ENCODE data around the gene QRFP. TPM values are rescaled to one million over a fixed set of nuclear protein-coding genes. Genes with fewer than 3 reads are reported as not detected.
A peak's percentile ranks its signal among the peaks of the same experiment; 100 is the strongest.

QRFP gene, protein sequence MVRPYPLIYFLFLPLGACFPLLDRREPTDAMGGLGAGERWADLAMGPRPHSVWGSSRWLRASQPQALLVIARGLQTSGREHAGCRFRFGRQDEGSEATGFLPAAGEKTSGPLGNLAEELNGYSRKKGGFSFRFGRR
- total RNA-seq = not detected

DNA sequence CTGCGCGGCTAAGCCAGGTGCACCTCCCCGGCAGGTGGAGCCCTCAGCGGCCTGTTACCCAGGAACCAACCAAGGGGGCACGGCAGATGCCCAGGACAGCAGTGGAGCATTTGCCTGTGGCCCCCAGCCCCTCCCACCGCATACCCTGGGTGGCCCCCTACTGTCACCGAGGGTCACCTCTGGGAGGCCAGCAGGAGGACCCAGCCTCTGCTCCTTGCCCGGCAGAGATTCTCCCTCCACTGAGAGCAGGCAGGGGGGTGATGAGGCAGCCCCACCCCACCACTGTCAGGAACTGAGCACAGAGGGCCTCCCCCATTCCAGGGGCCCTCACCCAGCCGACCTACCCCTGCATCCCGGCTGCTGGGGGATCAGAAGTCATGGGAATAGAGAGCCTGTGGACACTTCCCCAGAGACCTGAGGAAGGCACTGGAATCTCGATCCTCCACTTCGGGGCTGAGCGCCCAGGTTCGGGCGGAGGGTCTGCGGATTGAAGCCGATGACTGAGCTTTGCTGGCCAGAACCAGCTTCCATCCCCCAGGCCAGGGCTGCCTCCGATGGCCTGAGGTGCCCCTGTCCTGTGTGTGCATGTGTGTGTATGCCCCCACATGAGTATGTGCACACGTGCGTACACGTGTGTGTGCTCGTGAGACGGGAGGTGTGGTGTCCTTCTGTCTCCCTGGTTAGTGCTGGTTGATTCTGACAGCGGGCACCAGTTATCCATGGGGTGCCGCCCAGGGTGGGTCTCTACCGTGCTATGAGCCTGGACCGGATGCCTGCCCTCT lies at the start of gene QRFP:
Gene QRFP, minus strand, starts transcription at position 580 of the 782 bp plus-strand sequence. CDS start 2,974 bp downstream, outside the sequence.
- Mint-ChIP-seq H3K4me3 (no peak within 1 kb of the TSS), H3K36me3 (ENCODE audit: insufficient read depth) (no peaks in the 10 kb centered on the region), H3K9me3 (no peaks in the 10 kb centered on the region), H3K27me3 (ENCODE audit: low read depth) (peaks cover 3% of the 10 kb centered on the region), H3K4me1 (ENCODE audit: low read depth) (no peaks in the 10 kb centered on the region)
- DNase-seq = no peak
- no peak for ATAC-seq

DNA sequence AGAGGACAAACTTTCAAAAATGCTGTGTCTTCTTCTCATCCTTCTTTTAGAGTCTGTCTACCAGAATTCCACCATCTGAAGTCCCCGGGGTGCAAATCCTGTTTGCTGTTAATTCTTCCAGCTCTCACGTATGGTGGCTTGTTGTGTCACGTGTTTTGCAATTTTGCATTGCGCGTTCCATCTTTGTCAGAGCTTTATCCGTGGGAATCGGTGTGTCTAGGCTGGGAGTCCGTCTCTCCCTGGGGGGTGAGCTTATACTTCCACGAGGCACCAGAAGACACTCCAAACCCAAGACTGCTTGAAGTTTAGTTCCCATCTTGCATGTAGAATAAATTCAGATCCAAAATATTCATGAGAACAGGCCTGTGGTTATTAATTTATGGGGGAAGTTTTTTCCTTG lies 48.6 kb upstream of the QRFP start:
- Mint-ChIP-seq H3K9me3 (no peaks in the 10 kb centered on the region), H3K36me3 (ENCODE audit: insufficient read depth) (no peaks in the 10 kb centered on the region), H3K4me3 (no peak overlapping the region), H3K27me3 (ENCODE audit: low read depth) (peaks cover 67% of the 10 kb centered on the region), H3K4me1 (ENCODE audit: low read depth) (peaks cover 5% of the 10 kb centered on the region)
- no peak for ATAC-seq
- no peak for DNase-seq

DNA sequence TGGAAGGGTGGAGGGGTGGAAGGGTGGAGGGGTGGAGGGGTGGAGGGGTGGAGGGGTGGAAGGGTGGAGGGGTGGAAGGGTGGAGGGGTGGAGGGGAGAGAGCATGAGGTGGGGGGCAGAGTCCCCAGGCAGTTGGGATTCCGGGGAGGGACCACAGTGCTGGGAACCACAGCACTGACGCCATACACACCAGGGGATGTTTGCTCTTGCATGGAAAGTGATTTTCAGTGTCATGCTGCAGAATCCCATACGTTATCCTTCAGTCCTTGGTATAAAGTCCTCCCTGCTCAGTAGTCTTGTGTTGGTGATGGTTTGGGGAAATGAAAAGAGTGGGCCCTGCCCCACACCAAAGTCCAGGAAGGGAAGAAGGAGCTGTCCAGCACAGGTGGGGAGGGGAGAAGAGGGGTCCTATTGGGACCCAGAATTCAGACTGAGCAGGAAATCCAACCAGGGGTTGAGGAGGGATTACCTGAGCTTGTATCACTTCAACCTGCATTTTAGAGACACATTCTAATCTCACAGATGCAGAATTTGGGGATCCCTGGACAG lies 48.0 kb upstream of the QRFP start:
- no peaks in the 10 kb centered on the region for H3K36me3 Mint-ChIP-seq (ENCODE audit: insufficient read depth)
- no peak for ATAC-seq
- H3K4me3 Mint-ChIP-seq = no peak overlapping the region
- H3K4me1 Mint-ChIP-seq (ENCODE audit: low read depth) = peaks cover 5% of the 10 kb centered on the region
- peaks cover 64% of the 10 kb centered on the region for H3K27me3 Mint-ChIP-seq (ENCODE audit: low read depth)
- no peaks in the 10 kb centered on the region for H3K9me3 Mint-ChIP-seq
- DNase-seq = no peak

DNA sequence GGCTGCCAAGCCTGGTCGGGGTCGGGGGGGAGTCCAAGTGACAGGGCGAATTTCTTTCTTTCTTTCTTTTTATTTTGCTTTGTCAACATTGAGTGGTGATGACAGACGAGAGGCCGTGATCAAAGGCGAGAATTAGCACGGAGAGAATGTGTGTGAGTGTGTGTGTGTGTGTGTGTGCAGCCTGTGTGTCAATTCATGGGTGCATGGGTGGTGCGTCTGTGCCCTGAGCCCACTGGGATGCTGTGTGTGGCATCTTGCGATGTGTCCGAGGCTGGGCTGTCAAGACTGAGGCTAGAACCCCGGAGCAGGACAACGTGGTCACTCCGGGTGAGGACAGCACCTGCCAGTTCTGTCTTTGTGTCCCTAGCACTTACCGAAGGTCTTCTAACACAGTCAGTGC lies 47.2 kb upstream of the QRFP start:
- no peak for ATAC-seq
- Mint-ChIP-seq H3K4me3 (no peak overlapping the region), H3K4me1 (ENCODE audit: low read depth) (peaks cover 6% of the 10 kb centered on the region), H3K27me3 (ENCODE audit: low read depth) (peaks cover 59% of the 10 kb centered on the region), H3K36me3 (ENCODE audit: insufficient read depth) (no peaks in the 10 kb centered on the region), H3K9me3 (no peaks in the 10 kb centered on the region)
- DNase-seq = no peak

DNA sequence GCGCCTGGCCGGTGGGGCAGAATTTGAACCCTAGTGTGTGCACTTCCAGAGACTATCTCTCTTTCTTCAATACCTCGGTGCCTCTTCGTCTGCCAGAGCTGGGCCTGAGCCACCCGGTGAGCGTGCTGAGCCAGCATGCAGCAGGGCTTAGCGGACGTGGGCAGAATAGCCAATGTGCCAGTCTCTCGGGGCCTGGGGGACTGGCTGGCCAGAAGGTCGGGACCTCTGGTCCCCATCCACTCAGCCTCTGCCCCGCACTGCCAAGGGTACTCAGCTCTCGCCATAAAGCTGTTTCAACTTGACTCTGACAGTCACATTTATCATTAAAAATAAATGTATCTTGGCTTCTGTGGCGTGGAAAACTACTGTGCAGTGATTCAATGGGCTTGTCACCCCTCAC lies 46.6 kb upstream of the QRFP start:
- H3K36me3 Mint-ChIP-seq (ENCODE audit: insufficient read depth) = no peaks in the 10 kb centered on the region
- H3K4me3 Mint-ChIP-seq = no peak overlapping the region
- H3K4me1 Mint-ChIP-seq (ENCODE audit: low read depth) = peaks cover 7% of the 10 kb centered on the region
- DNase-seq (no peak), ATAC-seq (no peak)
- H3K9me3 Mint-ChIP-seq = no peaks in the 10 kb centered on the region
- peaks cover 56% of the 10 kb centered on the region for H3K27me3 Mint-ChIP-seq (ENCODE audit: low read depth)

DNA sequence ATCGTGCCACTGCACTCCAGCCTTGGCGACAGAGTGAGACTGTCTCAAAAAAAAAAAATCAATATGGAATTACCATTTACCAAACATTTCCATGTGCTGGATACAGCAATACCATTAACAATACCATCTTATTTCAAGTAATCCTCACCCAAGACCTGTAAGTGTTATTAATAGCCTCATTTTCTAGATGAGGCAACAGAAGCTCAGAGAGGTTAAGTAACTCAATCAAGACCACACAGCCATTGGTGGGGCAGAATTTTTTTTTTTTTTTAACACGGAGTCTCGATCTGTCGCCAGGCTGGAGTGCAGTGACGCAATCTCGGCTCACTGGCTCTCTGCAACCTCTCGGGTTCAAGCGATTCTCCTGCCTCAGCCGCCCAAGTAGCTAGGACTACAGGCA lies 46.1 kb upstream of the QRFP start:
- H3K4me1 Mint-ChIP-seq (ENCODE audit: low read depth) = peaks cover 10% of the 10 kb centered on the region
- H3K36me3 Mint-ChIP-seq (ENCODE audit: insufficient read depth) = no peaks in the 10 kb centered on the region
- no peak overlapping the region for H3K4me3 Mint-ChIP-seq
- ATAC-seq = no peak
- no peak for DNase-seq
- peaks cover 54% of the 10 kb centered on the region for H3K27me3 Mint-ChIP-seq (ENCODE audit: low read depth)
- no peaks in the 10 kb centered on the region for H3K9me3 Mint-ChIP-seq

DNA sequence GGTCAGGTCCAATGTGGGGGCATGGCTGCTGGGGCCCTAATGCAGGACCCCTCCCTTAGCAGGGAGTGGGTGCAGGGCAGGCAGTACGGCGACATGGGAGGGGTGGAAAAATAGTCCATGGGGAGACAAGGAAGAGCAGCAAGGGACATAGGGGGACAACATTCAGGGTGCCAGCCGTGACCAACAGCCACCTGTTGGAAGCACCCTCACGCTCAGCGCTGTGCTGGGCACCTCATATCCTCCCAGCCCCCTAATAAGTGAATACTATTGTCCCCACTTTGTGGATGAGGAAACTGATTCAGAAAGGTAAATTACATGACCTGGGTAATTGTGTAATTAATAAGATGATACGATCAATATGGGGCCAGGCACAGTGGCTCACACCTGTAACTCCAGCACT lies 45.5 kb upstream of the QRFP start:
- H3K36me3 Mint-ChIP-seq (ENCODE audit: insufficient read depth) = no peaks in the 10 kb centered on the region
- peaks cover 53% of the 10 kb centered on the region for H3K27me3 Mint-ChIP-seq (ENCODE audit: low read depth)

DNA sequence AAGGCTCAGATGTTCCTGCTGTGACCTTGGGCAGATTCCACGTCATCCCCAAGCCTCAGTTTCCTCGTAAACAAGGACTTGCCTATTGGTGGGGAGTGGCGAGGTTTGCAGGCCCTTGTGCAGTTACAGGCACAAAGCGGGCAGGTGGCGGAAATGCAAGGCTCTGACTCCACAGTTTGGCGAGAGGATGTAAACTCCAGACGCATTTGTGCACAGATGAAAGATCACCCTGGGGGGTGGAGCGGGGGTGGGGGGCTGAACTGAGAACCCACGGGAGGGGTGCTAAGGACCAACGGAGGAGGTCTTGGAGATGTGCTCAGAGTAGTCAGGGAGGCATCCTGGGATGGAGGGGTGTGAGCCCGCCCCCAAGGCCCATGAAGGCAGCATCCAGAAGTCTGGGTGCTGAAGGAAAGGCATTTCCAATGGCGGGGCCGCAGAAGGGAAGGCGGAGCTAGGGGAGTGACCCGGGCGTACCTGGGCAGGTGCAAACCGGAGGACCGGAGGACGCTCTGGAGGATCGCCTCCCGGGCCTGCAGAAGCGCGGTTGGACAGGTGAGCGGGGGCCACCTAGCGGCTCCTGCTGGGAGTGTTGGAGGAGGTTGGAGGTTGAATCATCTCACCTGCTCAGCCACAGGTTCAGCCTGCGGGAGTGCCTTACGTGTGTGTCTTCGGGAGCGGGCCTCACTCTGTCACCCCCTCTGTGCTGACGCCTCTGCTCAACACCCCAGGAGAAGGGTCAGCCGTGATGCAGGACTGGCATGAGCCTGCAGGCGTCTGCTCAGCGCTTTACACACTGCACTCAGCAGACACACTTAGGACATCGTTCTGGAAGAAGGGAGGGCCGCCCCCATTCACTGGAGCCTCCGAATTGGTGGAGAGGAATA lies 44.3 kb upstream of the QRFP start:
- peaks cover 58% of the 10 kb centered on the region for H3K27me3 Mint-ChIP-seq (ENCODE audit: low read depth)
- peak; percentile 67 for DNase-seq
- peak; percentile 79 to 85 for ATAC-seq
- peak overlapping the region; percentile 21 for H3K4me3 Mint-ChIP-seq
- no peaks in the 10 kb centered on the region for H3K9me3 Mint-ChIP-seq
- H3K4me1 Mint-ChIP-seq (ENCODE audit: low read depth) = peaks cover 11% of the 10 kb centered on the region
- no peaks in the 10 kb centered on the region for H3K36me3 Mint-ChIP-seq (ENCODE audit: insufficient read depth)

More for the DNA sequence above, 45.5 kb upstream of the QRFP start:
- H3K9me3 Mint-ChIP-seq = no peaks in the 10 kb centered on the region
- H3K4me3 Mint-ChIP-seq = no peak overlapping the region
- no peak for DNase-seq
- ATAC-seq = no peak
- H3K4me1 Mint-ChIP-seq (ENCODE audit: low read depth) = peaks cover 10% of the 10 kb centered on the region

DNA sequence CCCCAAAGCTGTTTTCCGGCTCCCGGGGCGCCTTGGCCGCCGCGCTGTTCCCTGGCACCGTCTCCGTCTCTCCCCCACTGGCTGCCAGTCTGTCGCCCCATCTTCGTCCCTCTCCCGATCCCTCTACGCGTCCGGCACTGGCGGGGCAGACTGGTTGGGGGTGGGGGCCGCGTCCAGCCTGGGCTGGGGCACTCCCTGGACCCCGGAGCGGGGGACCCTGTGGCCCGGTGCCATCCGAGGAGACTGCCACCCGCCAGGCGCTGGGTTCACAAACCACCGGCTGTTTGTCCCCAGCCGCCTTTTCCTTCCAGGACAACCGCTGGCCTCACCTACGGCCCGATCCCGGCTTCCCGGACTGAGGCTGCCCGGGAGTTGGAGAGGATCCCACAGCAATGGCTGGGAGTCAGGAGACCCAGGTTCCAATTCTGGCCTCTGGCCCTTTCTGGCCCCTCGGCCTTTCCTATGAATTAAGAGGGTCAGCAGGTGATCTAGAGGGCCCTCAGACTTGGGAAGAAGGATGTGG lies 43.5 kb upstream of the QRFP start:
- peaks cover 11% of the 10 kb centered on the region for H3K4me1 Mint-ChIP-seq (ENCODE audit: low read depth)
- peaks cover 62% of the 10 kb centered on the region for H3K27me3 Mint-ChIP-seq (ENCODE audit: low read depth)
- no peaks in the 10 kb centered on the region for H3K36me3 Mint-ChIP-seq (ENCODE audit: insufficient read depth)
- H3K9me3 Mint-ChIP-seq = no peaks in the 10 kb centered on the region
- no peak overlapping the region for H3K4me3 Mint-ChIP-seq
- ATAC-seq (no peak), DNase-seq (no peak)

DNA sequence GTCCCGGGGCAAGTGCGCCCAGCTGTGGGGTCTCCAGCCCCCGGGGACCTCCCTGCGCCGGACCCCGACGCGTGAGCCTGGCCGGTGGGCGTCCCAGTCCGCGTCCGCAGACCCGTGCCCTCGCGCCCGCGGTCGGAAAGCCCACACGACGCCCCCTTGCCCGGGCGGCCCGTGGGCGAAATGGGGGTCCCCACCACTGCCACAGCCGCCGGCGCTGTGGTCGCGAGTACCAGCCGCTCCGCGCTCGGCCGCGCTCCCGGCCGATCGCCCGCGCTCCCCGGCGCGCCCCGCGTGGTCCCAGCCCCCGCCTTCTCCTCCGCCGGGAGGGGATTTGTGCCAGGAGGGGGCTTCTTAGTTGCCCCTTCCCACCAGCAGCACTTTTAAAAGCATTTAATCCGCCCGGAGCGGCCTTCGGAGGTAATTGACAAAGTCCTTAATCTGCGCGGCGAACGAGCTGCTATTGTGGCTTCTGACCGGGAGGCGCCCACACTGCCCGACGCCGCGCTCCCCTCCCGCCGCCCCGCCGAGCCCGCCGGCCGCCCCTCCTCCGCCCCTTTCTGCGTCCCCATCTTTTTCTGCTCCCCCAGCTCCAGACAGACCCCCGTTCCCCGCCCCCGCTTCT lies 42.9 kb upstream of the QRFP start:
- Mint-ChIP-seq H3K27me3 (ENCODE audit: low read depth) (peaks cover 66% of the 10 kb centered on the region), H3K9me3 (no peaks in the 10 kb centered on the region), H3K4me1 (ENCODE audit: low read depth) (peaks cover 11% of the 10 kb centered on the region), H3K4me3 (no peak overlapping the region), H3K36me3 (ENCODE audit: insufficient read depth) (no peaks in the 10 kb centered on the region)
- ATAC-seq (no peak), DNase-seq (no peak)

DNA sequence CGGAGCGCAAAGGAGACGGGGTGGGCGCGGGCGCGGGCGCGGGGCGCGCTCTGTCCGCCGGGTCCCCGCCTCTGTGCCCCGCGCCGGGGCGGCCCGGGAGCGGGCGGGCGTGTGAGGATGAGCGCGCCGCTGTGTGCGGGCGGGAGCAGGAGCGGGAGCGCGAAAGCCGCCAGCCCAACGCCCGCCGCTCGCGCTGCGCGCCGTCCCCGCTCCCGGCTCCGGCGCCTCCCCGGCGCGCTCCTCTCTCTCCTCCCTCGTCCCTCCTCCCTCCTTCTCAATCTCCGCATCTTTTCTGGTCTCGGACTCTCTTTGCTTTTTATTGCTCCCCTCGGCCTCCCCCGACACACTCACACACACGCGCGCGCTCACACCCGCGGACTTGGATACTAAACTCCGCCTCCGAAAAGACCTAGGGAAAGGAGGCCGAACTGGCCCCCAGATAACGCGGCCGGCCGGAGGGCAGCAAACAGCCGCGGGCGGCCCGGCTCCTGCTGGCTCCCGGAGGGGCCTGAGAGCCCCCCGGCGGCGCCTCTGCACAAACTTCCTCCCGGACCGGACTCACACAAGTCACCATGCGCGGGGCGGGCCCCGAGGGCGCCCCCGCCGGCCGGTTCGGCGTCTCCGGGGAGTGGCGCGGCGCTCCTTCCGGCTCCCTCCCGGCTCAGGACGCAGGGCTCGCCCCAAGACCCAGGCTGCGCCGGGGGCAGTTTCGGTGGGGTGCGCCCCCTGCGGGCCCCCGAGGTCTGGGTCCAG lies 42.2 kb upstream of the QRFP start, which contains the start of gene FIBCD1:
Gene FIBCD1, minus strand, starts transcription at position 596 of the 753 bp plus-strand sequence. CDS start 640 bp downstream, outside the sequence.
- peak within 1 kb of the TSS; percentile 24 for H3K4me3 Mint-ChIP-seq
- H3K36me3 Mint-ChIP-seq (ENCODE audit: insufficient read depth) = no peaks in the 10 kb centered on the region
- H3K27me3 Mint-ChIP-seq (ENCODE audit: low read depth) = peaks cover 68% of the 10 kb centered on the region
- peaks cover 11% of the 10 kb centered on the region for H3K4me1 Mint-ChIP-seq (ENCODE audit: low read depth)
- DNase-seq = no peak
- peak in 1 of 2 donors; percentile 36 for ATAC-seq
- no peaks in the 10 kb centered on the region for H3K9me3 Mint-ChIP-seq

DNA sequence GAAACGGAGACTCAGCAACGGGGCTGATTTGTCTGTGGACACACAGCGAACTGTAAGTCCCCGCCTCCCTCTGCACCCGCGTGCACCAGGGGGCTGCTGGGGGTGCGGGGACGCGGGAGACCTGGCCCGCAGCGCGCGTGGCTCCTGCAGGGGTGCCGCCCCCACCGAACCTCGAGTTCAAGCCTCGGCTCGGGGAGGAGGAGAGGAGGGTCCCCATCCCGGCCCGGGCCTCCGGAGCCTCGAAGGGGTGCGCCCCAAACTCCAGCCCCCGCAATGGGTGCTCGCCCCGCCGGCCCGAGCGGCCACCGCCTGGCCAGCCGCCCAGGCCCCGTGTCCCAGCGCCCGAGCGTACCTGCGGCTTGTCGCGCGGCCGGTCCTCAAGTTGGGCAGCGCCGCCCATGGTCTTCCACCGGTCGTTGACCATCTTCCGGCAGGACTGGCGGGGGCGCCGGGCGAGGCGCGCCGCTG lies 41.6 kb upstream of the QRFP start:
- H3K9me3 Mint-ChIP-seq = no peaks in the 10 kb centered on the region
- peaks cover 66% of the 10 kb centered on the region for H3K27me3 Mint-ChIP-seq (ENCODE audit: low read depth)

More for the DNA sequence above, 41.6 kb upstream of the QRFP start:
- H3K4me3 Mint-ChIP-seq = no peak overlapping the region
- ATAC-seq = no peak
- H3K36me3 Mint-ChIP-seq (ENCODE audit: insufficient read depth) = no peaks in the 10 kb centered on the region
- no peak for DNase-seq
- H3K4me1 Mint-ChIP-seq (ENCODE audit: low read depth) = peaks cover 11% of the 10 kb centered on the region
